Small intestine (tissue), 7 donors: Measurements from ENCODE around the gene UNC13C. TPM values are rescaled to one million over a fixed set of nuclear protein-coding genes. Genes with fewer than 3 reads are reported as not detected.

ENCODE experiments used
- DNase-seq, 2 donors: peaks; one replicate each; pipeline versions ENCODE4 v3.0.0 to v3.0.0-alpha.2; 2013
- FAIRE-seq: peaks from 2 replicates; lab custom pipeline; 2012; peaks lifted over from hg19 to GRCh38; lab: Jason Lieb, UNC
- H3K27ac ChIP-seq, 3 donors: one replicate each; pipeline ENCODE4 v1.5.1; 2013; ENCODE audit warnings: low read length in 2 of 3, mild to moderate bottlenecking in 2 of 3, control low read depth in 1 of 3, inconsistent platforms in 1 of 3, low read depth in 1 of 3, moderate library complexity in 1 of 3
- H3K27me3 ChIP-seq, 3 donors: one replicate each; pipeline ENCODE4 v1.6.1; 2013; ENCODE audit warnings: low read length in 3 of 3, inconsistent platforms in 1 of 3; ENCODE audit not compliant: control insufficient read depth in 3 of 3, insufficient read depth in 3 of 3
- H3K36me3 ChIP-seq, 3 donors: one replicate each; pipeline ENCODE4 v1.6.1; 2013; ENCODE audit warnings: low read length in 3 of 3, inconsistent platforms in 1 of 3, low read depth in 1 of 3, mild to moderate bottlenecking in 1 of 3, moderate library complexity in 1 of 3; ENCODE audit not compliant: control insufficient read depth in 3 of 3, insufficient read depth in 2 of 3
- H3K4me1 ChIP-seq, 3 donors: one replicate each; pipeline ENCODE4 v1.6.1; 2013; ENCODE audit warnings: low read length in 2 of 3, inconsistent platforms in 1 of 3, low read depth in 1 of 3, mild to moderate bottlenecking in 1 of 3, moderate library complexity in 1 of 3; ENCODE audit not compliant: control insufficient read depth in 3 of 3, insufficient read depth in 2 of 3
- H3K4me3 ChIP-seq, 3 donors: one replicate each; pipeline ENCODE4 v1.5.1; 2013; ENCODE audit warnings: low read length in 3 of 3, control low read depth in 1 of 3, inconsistent platforms in 1 of 3, low read depth in 1 of 3, mild to moderate bottlenecking in 1 of 3, moderate library complexity in 1 of 3
- H3K9me3 ChIP-seq, 2 donors: one replicate each; pipeline ENCODE4 v1.6.1; 2013; ENCODE audit warnings: low read depth in 1 of 2, low read length in 1 of 2; ENCODE audit not compliant: control insufficient read depth in 2 of 2, insufficient read depth in 1 of 2
- WGBS, 3 donors: extraction: QIAGEN DNeasy Blood & Tissue Kit; methylation state at CpG; one replicate each; pipeline ENCODE4 v1.1.7; 2013; 5-methylcytosine and 5-hydroxymethylcytosine counted together
- polyA plus RNA-seq, 4 donors: library from polyadenylated mRNA; stranded (reverse) in 3 of 4; unstranded in 1 of 4; fragments of 200-250 nt in 3 of 4; fragments of 120-200 nt in 1 of 4; gene quantifications; one replicate each; pipeline versions ENCODE4 v1.2.1 to v1.2.3, GENCODE V29; 2013
- donor health status: healthy with polysubstance abuse.
- donor health status: control.
- donor health status: control.
- donor health status: Bipolar disorder and iron deficiency.
- donor health status: healthy.

Gene UNC13C
- polyA plus RNA-seq, 4 donors, result under 0.01 to 0.75 TPM; not detected in 2

DNA sequence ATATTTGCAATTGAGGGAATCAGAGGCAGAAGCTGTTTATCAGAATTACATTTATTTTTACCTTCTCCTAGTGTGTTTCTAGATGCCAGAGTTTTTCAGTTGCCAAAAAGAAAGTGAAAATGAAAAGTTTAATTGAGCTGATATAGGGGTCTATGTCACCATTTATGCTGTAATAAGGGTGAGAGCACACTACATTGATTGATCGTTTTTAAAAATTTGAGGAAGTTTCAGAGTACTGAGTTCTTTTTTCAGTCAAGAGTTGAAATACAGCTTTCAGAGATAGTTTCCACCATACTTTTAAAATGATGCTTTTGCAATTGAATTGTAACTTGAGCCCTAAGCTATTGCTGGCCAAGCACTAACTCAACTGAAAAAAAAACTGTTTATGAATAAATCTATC lies 326.9 kb downstream of the UNC13C start:
- H3K4me3 ChIP-seq, result no peak overlapping the region
- DNase-seq (no peak), FAIRE-seq (no peak)
- H3K36me3 ChIP-seq, result no peaks in the 10 kb centered on the region
- H3K9me3 ChIP-seq, result no peaks in the 10 kb centered on the region
- no peaks in the 10 kb centered on the region for H3K4me1 ChIP-seq
- WGBS, 3 donors, result 73 to 88% (median 76%) methylated on average over 1 of the region's 1 CpG
- H3K27ac ChIP-seq, result no peak overlapping the region
- H3K27me3 ChIP-seq, result no peaks in the 10 kb centered on the region

GRCh38 chr15:54307252-54307902 lies 329.1 kb downstream of the UNC13C start:
- 67 to 80% (median 75%) methylated on average over 3 of the region's 3 CpGs for WGBS, 3 donors
- Histone ChIP-seq H3K4me3 (no peak overlapping the region), H3K9me3 (no peaks in the 10 kb centered on the region), H3K27ac (no peak overlapping the region), H3K4me1 (no peaks in the 10 kb centered on the region), H3K27me3 (no peaks in the 10 kb centered on the region), H3K36me3 (no peaks in the 10 kb centered on the region)
- no peak for FAIRE-seq
- no peak for DNase-seq

DNA sequence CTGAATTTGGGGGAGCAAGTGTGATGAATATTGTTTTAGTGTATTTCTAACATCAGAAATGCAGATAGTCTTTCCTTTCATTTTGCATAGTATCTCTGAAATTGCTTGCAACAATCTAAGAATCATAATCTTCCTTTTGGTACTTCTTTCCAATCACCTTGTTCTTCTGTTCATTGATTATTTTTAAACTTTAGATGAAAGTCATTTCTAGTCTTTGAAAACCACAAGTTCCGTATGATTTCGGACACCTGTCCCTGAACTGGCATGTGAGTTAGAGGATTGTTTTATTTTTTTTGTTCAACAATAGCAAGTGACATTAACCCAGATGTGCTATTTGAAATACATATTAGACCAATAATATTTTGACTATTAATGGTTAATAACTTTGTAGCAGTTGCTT lies 329.7 kb downstream of the UNC13C start:
- 95 to 99% (median 98%) methylated on average over 2 of the region's 2 CpGs for WGBS, 3 donors
- no peaks in the 10 kb centered on the region for H3K4me1 ChIP-seq
- FAIRE-seq (no peak), DNase-seq (no peak)
- H3K4me3 ChIP-seq, result no peak overlapping the region
- H3K9me3 ChIP-seq, result no peaks in the 10 kb centered on the region
- H3K36me3 ChIP-seq, result no peaks in the 10 kb centered on the region
- no peak overlapping the region for H3K27ac ChIP-seq
- H3K27me3 ChIP-seq, result no peaks in the 10 kb centered on the region

DNA sequence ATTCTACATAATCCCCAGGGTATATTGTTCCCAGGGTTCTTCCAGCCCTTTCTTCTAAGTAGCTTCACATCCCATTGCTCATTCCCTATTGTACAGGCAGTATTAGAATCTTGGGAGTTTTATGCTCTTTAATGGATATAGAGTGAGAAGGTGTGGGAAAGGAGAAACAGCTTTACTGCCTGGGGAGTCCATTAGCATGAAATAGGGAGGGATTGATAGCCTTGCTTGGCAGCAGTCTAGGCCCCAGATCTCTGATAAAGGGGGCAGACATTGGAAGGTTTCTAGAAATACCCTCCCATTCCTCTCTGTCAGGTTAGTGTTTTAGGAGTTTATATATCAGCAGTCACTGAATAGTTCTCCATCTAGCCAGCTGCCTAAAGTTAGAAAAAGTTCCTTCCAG lies 334.3 kb downstream of the UNC13C start:
- H3K4me3 ChIP-seq, result no peak overlapping the region
- DNase-seq (no peak), FAIRE-seq (no peak)

DNA sequence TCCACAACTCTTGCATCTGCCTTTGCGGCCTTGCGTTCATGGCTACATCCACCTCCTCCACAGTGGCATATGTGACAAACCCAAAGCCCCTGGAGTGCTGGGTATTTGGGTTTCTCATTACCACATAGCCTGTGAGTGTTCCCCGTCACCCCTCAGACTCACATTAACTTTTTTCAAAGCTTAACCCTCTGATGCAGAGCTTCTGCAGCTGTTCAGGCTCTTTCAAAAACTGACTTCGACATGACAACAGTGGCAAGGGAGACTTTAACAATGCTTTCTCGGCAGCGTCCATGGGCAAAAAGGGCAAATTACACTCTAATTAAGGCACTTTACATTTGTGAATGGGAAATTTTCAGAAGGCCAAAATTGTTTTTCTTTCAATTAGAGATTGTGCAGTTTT lies 343.2 kb downstream of the UNC13C start:
- Histone ChIP-seq H3K36me3 (no peaks in the 10 kb centered on the region), H3K4me1 (no peaks in the 10 kb centered on the region), H3K9me3 (no peaks in the 10 kb centered on the region), H3K27me3 (no peaks in the 10 kb centered on the region), H3K4me3 (no peak overlapping the region), H3K27ac (no peak overlapping the region)
- DNase-seq (no peak), FAIRE-seq (no peak)
- WGBS, 3 donors, result 85 to 87% (median 85%) methylated on average over 6 of the region's 6 CpGs

More for the DNA sequence above, 334.3 kb downstream of the UNC13C start:
- no peak overlapping the region for H3K27ac ChIP-seq
- H3K36me3 ChIP-seq, result no peaks in the 10 kb centered on the region
- H3K4me1 ChIP-seq, result no peaks in the 10 kb centered on the region
- no peaks in the 10 kb centered on the region for H3K9me3 ChIP-seq
- no peaks in the 10 kb centered on the region for H3K27me3 ChIP-seq

- no peak for FAIRE-seq
- WGBS, 3 donors, result 41 to 62% (median 51%) methylated on average over 1 of the region's 1 CpG
Measured at GRCh38 chr15:54322341-54322740, 344.1 kb downstream of the UNC13C start.

DNA sequence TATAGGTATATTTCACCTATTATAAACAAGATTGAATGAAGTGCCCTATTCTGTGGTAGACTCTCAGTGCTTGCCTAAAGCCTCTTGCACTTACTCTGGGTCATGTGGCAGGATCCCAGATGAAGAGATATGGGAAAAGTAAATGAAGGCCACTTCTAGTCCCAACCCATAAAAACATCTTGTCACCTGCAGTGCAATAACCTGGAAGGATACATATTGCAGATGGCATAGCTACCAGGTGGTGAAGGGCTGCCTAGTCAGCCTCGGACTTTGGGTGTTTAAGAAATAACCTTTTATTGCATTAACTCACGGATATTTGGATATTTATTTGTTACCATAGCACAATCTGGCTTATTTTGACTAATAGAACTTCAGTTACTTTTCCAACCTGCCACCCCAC lies 367.1 kb downstream of the UNC13C start:
- Histone ChIP-seq H3K27me3 (no peaks in the 10 kb centered on the region), H3K4me3 (no peak overlapping the region), H3K36me3 (no peaks in the 10 kb centered on the region), H3K27ac (no peak overlapping the region), H3K9me3 (no peaks in the 10 kb centered on the region), H3K4me1 (no peaks in the 10 kb centered on the region)
- no peak for FAIRE-seq
- DNase-seq, result no peak
- WGBS, 3 donors, result 66 to 80% (median 72%) methylated on average over 2 of the region's 2 CpGs

More at GRCh38 chr15:54322341-54322740, 344.1 kb downstream of the UNC13C start:
- H3K9me3 ChIP-seq, result no peaks in the 10 kb centered on the region
- no peaks in the 10 kb centered on the region for H3K27me3 ChIP-seq
- no peak overlapping the region for H3K27ac ChIP-seq
- H3K36me3 ChIP-seq, result no peaks in the 10 kb centered on the region
- no peak for DNase-seq
- no peak overlapping the region for H3K4me3 ChIP-seq
- H3K4me1 ChIP-seq, result no peaks in the 10 kb centered on the region

DNA sequence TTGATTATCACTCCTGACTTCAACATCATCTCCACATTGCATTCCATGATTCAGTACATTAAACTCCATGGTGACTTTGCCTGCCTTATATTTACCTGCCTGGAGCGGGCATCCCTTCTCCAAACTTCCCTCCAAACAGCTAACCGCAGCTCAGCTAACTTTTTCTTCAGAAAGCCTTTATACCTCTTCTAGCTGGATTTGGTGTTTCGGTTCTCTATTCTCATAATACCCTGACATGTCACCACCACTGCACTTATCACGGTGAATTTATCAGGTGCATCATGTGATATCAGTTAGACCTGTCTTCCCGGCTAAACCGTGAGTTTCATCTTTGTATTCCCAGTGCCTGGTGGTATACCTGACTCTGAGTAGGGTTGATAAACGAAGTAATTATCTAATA lies 367.6 kb downstream of the UNC13C start:
- WGBS, 3 donors, result 68 to 86% (median 78%) methylated on average over 7 of the region's 7 CpGs
- H3K27me3 ChIP-seq, result no peaks in the 10 kb centered on the region
- no peaks in the 10 kb centered on the region for H3K36me3 ChIP-seq
- no peaks in the 10 kb centered on the region for H3K9me3 ChIP-seq
- DNase-seq, result no peak
- no peaks in the 10 kb centered on the region for H3K4me1 ChIP-seq
- H3K4me3 ChIP-seq, result no peak overlapping the region
- H3K27ac ChIP-seq, result no peak overlapping the region
- FAIRE-seq, result no peak
